GM19043 (cell line): ENCODE data around the gene EHBP1.

ENCODE experiments used
- ATAC-seq: cut with Tn5 transposase; IDR thresholded peaks from one replicate; pipeline ENCODE4 v1.9.1; 2021; ENCODE audit warnings: low read depth; ENCODE audit not compliant: unreplicated experiment

EHBP1 gene

GRCh38 chr2:62812921-62813825 is 107.7 kb downstream of the EHBP1 start:
- ATAC-seq, result no peak

GRCh38 chr2:62814123-62814522 is 108.6 kb downstream of the EHBP1 start:
- ATAC-seq, result no peak

- no peak for ATAC-seq
Observed at GRCh38 chr2:62817348-62817747, 111.8 kb downstream of the EHBP1 start.

- no peak for ATAC-seq
Observed at GRCh38 chr2:62817995-62818713, 112.6 kb downstream of the EHBP1 start.

GRCh38 chr2:62822549-62822948 is 117.0 kb downstream of the EHBP1 start:
- ATAC-seq, result no peak

- ATAC-seq, result no peak
Observed at GRCh38 chr2:62824388-62824787, 118.9 kb downstream of the EHBP1 start.

GRCh38 chr2:62826141-62826540 is 120.6 kb downstream of the EHBP1 start:
- no peak for ATAC-seq

- no peak for ATAC-seq
Observed at GRCh38 chr2:62826953-62827675, 121.6 kb downstream of the EHBP1 start.

- ATAC-seq, result no peak
Observed at GRCh38 chr2:62831729-62832128, 126.2 kb downstream of the EHBP1 start.

- no peak for ATAC-seq
Observed at GRCh38 chr2:62844311-62845090, 139.0 kb downstream of the EHBP1 start.

- ATAC-seq, result no peak
Observed at GRCh38 chr2:62845256-62845655, 139.7 kb downstream of the EHBP1 start.

- no peak for ATAC-seq
Observed at GRCh38 chr2:62852254-62852653, 146.7 kb downstream of the EHBP1 start.

GRCh38 chr2:62854600-62855514 is 149.3 kb downstream of the EHBP1 start:
- no peak for ATAC-seq

GRCh38 chr2:62856228-62857040 is 150.9 kb downstream of the EHBP1 start:
- ATAC-seq, result no peak

- ATAC-seq, result no peak
Observed at GRCh38 chr2:62857139-62857931, 151.8 kb downstream of the EHBP1 start.

- no peak for ATAC-seq
Observed at GRCh38 chr2:62858231-62858832, 152.8 kb downstream of the EHBP1 start.

GRCh38 chr2:62868947-62869346 is 163.4 kb downstream of the EHBP1 start:
- no peak for ATAC-seq
